Mesendoderm (in vitro differentiated cells): ENCODE results near the gene KLHL36.

Source experiments
- DNase-seq: peaks from one replicate; pipeline ENCODE4 v3.0.0; 2013
- H2AK5ac ChIP-seq: 2 replicates; pipeline ENCODE4 v1.6.1; 2013; ENCODE audit warnings: low read length, inconsistent platforms
- H2BK120ac ChIP-seq: 2 replicates; pipeline ENCODE4 v1.6.1; 2013; ENCODE audit warnings: low read depth, mild to moderate bottlenecking, low read length, moderate library complexity, mixed read lengths
- H2BK15ac ChIP-seq: replicated peaks from 2 replicates; pipeline ENCODE4 v1.6.1; 2013; ENCODE audit warnings: low read depth, mild to moderate bottlenecking, moderate library complexity
- H2BK5ac ChIP-seq: 2 replicates; pipeline ENCODE4 v1.6.1; 2013; ENCODE audit warnings: low read length, inconsistent platforms
- H3K18ac ChIP-seq: 2 replicates; pipeline ENCODE4 v1.6.1; 2013; ENCODE audit warnings: mild to moderate bottlenecking, low read length, mixed read lengths
- H3K23ac ChIP-seq: one replicate; pipeline ENCODE4 v1.6.1; 2013; ENCODE audit warnings: low read length
- H3K27ac ChIP-seq: 2 replicates; pipeline ENCODE4 v1.5.1; 2013; ENCODE audit warnings: low read depth, mild to moderate bottlenecking, inconsistent platforms, low read length, moderate library complexity
- H3K27me3 ChIP-seq: 2 replicates; pipeline ENCODE4 v1.6.1; 2013; ENCODE audit warnings: low read length, control low read depth, mild to moderate bottlenecking, inconsistent platforms; ENCODE audit not compliant: insufficient read depth, poor library complexity
- H3K36me3 ChIP-seq: 2 replicates; pipeline ENCODE4 v1.6.1; 2013; ENCODE audit warnings: low read length, inconsistent platforms; ENCODE audit not compliant: control insufficient read depth, insufficient read depth
- H3K4ac ChIP-seq: one replicate; pipeline ENCODE4 v1.6.1; 2013; ENCODE audit warnings: low read depth, mild to moderate bottlenecking, low read length, moderate library complexity
- H3K4me1 ChIP-seq: 2 replicates; pipeline ENCODE4 v1.6.1; 2013; ENCODE audit warnings: low read depth, low read length, inconsistent platforms; ENCODE audit not compliant: control insufficient read depth
- H3K4me2 ChIP-seq: 2 replicates; pipeline ENCODE4 v1.6.1; 2013; ENCODE audit warnings: low read length
- H3K4me3 ChIP-seq: 2 replicates; pipeline ENCODE4 v1.5.1; 2013; ENCODE audit warnings: mild to moderate bottlenecking, low read length
- H3K56ac ChIP-seq: one replicate; pipeline ENCODE4 v1.6.1; 2013; ENCODE audit warnings: low read length
- H3K79me1 ChIP-seq: 2 replicates; pipeline ENCODE4 v1.6.1; 2013; ENCODE audit warnings: low read length, inconsistent platforms
- H3K79me2 ChIP-seq: 2 replicates; pipeline ENCODE4 v1.6.1; 2013; ENCODE audit warnings: mild to moderate bottlenecking, low read length; ENCODE audit not compliant: control insufficient read depth, insufficient read depth
- H3K9ac ChIP-seq: 2 replicates; pipeline ENCODE4 v1.6.1; 2013; ENCODE audit warnings: low read length, inconsistent platforms
- H4K5ac ChIP-seq: one replicate; pipeline ENCODE4 v1.6.1; 2013; ENCODE audit warnings: low read length
- H4K8ac ChIP-seq: one replicate; pipeline ENCODE4 v1.6.1; 2013; ENCODE audit warnings: low read depth, mild to moderate bottlenecking, control low read depth, low read length, moderate library complexity
- WGBS: extraction: QIAGEN DNeasy Blood & Tissue Kit; methylation state at CpG from one replicate; pipeline ENCODE4 v1.1.7; 2013; ENCODE audit warnings: low lambda C conversion rate, missing lambda C conversion rate; ENCODE audit not compliant: insufficient coverage; ENCODE audit errors: extremely low coverage; 5-methylcytosine and 5-hydroxymethylcytosine counted together

KLHL36 gene

GRCh38 chr16:84604477-84605013, 43.8 kb upstream of the KLHL36 start:
- Histone ChIP-seq H2BK15ac (no peak overlapping the region), H3K27me3 (no peaks in the 10 kb centered on the region), H4K5ac (no peak overlapping the region), H3K56ac (no peak overlapping the region), H3K23ac (no peak overlapping the region), H3K79me2 (peaks cover 2% of the 10 kb centered on the region), H3K4me1 (peaks cover 5% of the 10 kb centered on the region), H3K27ac (no peak overlapping the region), H2BK120ac (no peak overlapping the region), H3K36me3 (no peaks in the 10 kb centered on the region), H3K4me3 (no peak overlapping the region), H4K8ac (no peak overlapping the region), H3K18ac (no peak overlapping the region), H3K4ac (no peak overlapping the region), H3K4me2 (no peak overlapping the region), H2BK5ac (no peak overlapping the region), H3K79me1 (peaks cover 7% of the 10 kb centered on the region), H3K9ac (no peak overlapping the region), H2AK5ac (no peak overlapping the region)
- no peak for DNase-seq
- no CpG with 5 or more reads among the region's 9 CpGs for WGBS

GRCh38 chr16:84605339-84605848, 42.9 kb upstream of the KLHL36 start:
- H2AK5ac ChIP-seq: no peak overlapping the region
- H3K27me3 ChIP-seq: no peaks in the 10 kb centered on the region
- H3K79me2 ChIP-seq: peaks cover 2% of the 10 kb centered on the region
- H3K4me3 ChIP-seq: no peak overlapping the region
- H3K9ac ChIP-seq: no peak overlapping the region
- peaks cover 5% of the 10 kb centered on the region for H3K4me1 ChIP-seq
- H3K4me2 ChIP-seq: no peak overlapping the region
- no peak overlapping the region for H2BK120ac ChIP-seq
- no peak overlapping the region for H3K56ac ChIP-seq
- H3K27ac ChIP-seq: no peak overlapping the region
- no peak overlapping the region for H3K4ac ChIP-seq
- no peaks in the 10 kb centered on the region for H3K36me3 ChIP-seq
- H3K18ac ChIP-seq: no peak overlapping the region
- DNase-seq: no peak
- H4K8ac ChIP-seq: no peak overlapping the region
- peaks cover 9% of the 10 kb centered on the region for H3K79me1 ChIP-seq
- H3K23ac ChIP-seq: no peak overlapping the region
- H2BK5ac ChIP-seq: no peak overlapping the region
- no peak overlapping the region for H4K5ac ChIP-seq
- no peak overlapping the region for H2BK15ac ChIP-seq
- no CpG with 5 or more reads among the region's 6 CpGs for WGBS

GRCh38 chr16:84606081-84606875, 42.0 kb upstream of the KLHL36 start:
- DNase-seq: no peak
- Histone ChIP-seq H2BK15ac (no peak overlapping the region), H3K79me1 (peaks cover 14% of the 10 kb centered on the region), H3K79me2 (peaks cover 6% of the 10 kb centered on the region), H2AK5ac (no peak overlapping the region), H3K4me3 (no peak overlapping the region), H3K36me3 (no peaks in the 10 kb centered on the region), H3K4me1 (no peaks in the 10 kb centered on the region), H3K56ac (no peak overlapping the region), H3K27me3 (no peaks in the 10 kb centered on the region), H3K27ac (no peak overlapping the region), H3K23ac (no peak overlapping the region), H3K4ac (no peak overlapping the region), H3K4me2 (no peak overlapping the region), H2BK120ac (no peak overlapping the region), H4K5ac (no peak overlapping the region), H2BK5ac (no peak overlapping the region), H4K8ac (no peak overlapping the region), H3K18ac (no peak overlapping the region), H3K9ac (no peak overlapping the region)
- WGBS: no CpG with 5 or more reads among the region's 14 CpGs

GRCh38 chr16:84607061-84607460, 41.2 kb upstream of the KLHL36 start:
- no peak overlapping the region for H3K56ac ChIP-seq
- H3K9ac ChIP-seq: no peak overlapping the region
- no peaks in the 10 kb centered on the region for H3K36me3 ChIP-seq
- H2AK5ac ChIP-seq: no peak overlapping the region
- no CpG with 5 or more reads among the region's 13 CpGs for WGBS
- no peak for DNase-seq
- no peak overlapping the region for H4K5ac ChIP-seq
- no peaks in the 10 kb centered on the region for H3K27me3 ChIP-seq
- H3K4ac ChIP-seq: no peak overlapping the region
- peaks cover 14% of the 10 kb centered on the region for H3K79me1 ChIP-seq
- no peak overlapping the region for H3K18ac ChIP-seq
- no peak overlapping the region for H2BK120ac ChIP-seq
- H2BK5ac ChIP-seq: no peak overlapping the region
- H3K4me3 ChIP-seq: no peak overlapping the region
- H4K8ac ChIP-seq: no peak overlapping the region
- no peak overlapping the region for H2BK15ac ChIP-seq
- H3K27ac ChIP-seq: no peak overlapping the region
- peaks cover 6% of the 10 kb centered on the region for H3K79me2 ChIP-seq
- H3K4me2 ChIP-seq: no peak overlapping the region
- no peak overlapping the region for H3K23ac ChIP-seq
- H3K4me1 ChIP-seq: no peaks in the 10 kb centered on the region

- H3K4me1 ChIP-seq: no peaks in the 10 kb centered on the region
- H2BK5ac ChIP-seq: no peak overlapping the region
- no peak overlapping the region for H2AK5ac ChIP-seq
- H4K5ac ChIP-seq: no peak overlapping the region
- H3K36me3 ChIP-seq: no peaks in the 10 kb centered on the region
- H4K8ac ChIP-seq: no peak overlapping the region
- no peak overlapping the region for H3K4me2 ChIP-seq
- no peak for DNase-seq
- H2BK120ac ChIP-seq: no peak overlapping the region
- H3K79me2 ChIP-seq: peaks cover 6% of the 10 kb centered on the region
- peaks cover 14% of the 10 kb centered on the region for H3K79me1 ChIP-seq
- no peak overlapping the region for H3K18ac ChIP-seq
- WGBS: no CpG with 5 or more reads among the region's 7 CpGs
- no peak overlapping the region for H3K4ac ChIP-seq
- no peak overlapping the region for H3K27ac ChIP-seq
- no peaks in the 10 kb centered on the region for H3K27me3 ChIP-seq
- H3K56ac ChIP-seq: no peak overlapping the region
- no peak overlapping the region for H3K9ac ChIP-seq
- no peak overlapping the region for H3K23ac ChIP-seq
- H3K4me3 ChIP-seq: no peak overlapping the region
- no peak overlapping the region for H2BK15ac ChIP-seq
Observed at GRCh38 chr16:84607694-84608093, 40.6 kb upstream of the KLHL36 start.
